PC-9 (cell line): ENCODE results near the gene MDM4. TPM values are rescaled to one million over a fixed set of nuclear protein-coding genes. Genes with fewer than 3 reads are reported as not detected.

Source experiments
- BruUV-seq: library from RNA; stranded (reverse); fragments of 400-500 nt; replicated peaks from 2 replicates; lab custom pipeline; 2021; lab: Mats Ljungman, UMichigan
- CTCF ChIA-PET: fragments of 300-600 bp; sonication (Branson Sonifier 250); formaldehyde crosslinking; loops from one replicate; lab custom pipeline; 2022; ENCODE audit warnings: antibody characterized with exemption; lab: Charles Lee
- POLR2A ChIA-PET: fragments of 300-600 bp; sonication (Branson Sonifier 250); formaldehyde crosslinking; loops from one replicate; lab custom pipeline; 2022; ENCODE audit warnings: antibody characterized with exemption; ENCODE audit not compliant: unreplicated experiment; lab: Charles Lee
- DNase-seq, 2 experiments: peaks; one replicate each; pipeline versions ENCODE4 v3.0.0 to v3.0.0-alpha.2; 2015 to 2022; ENCODE audit warnings: mixed read lengths in 1 of 2
- H2AFZ ChIP-seq: fragments of 200-600 bp; sonication (generic); 2 replicates; pipeline ENCODE4 v1.8.1; 2017; ENCODE audit warnings: antibody characterized with exemption
- H3F3A ChIP-seq: fragments of 200-600 bp; sonication (generic); 2 replicates; pipeline ENCODE4 v1.8.1; 2017; ENCODE audit warnings: antibody characterized with exemption, mild to moderate bottlenecking, low read depth; ENCODE audit not compliant: insufficient read depth
- H3K27ac ChIP-seq: fragments of 200-600 bp; sonication (generic); 2 replicates; pipeline ENCODE4 v1.6.1; 2016; ENCODE audit warnings: mixed run types
- H3K27me3 ChIP-seq: fragments of 200-600 bp; sonication (generic); 2 replicates; pipeline ENCODE4 v1.6.1; 2016; ENCODE audit warnings: low read depth, mixed run types; ENCODE audit not compliant: insufficient read depth
- H3K36me3 ChIP-seq: fragments of 200-600 bp; sonication (generic); 2 replicates; pipeline ENCODE4 v1.6.1; 2016; ENCODE audit warnings: low read depth, mixed run types
- H3K4me1 ChIP-seq: fragments of 200-600 bp; sonication (generic); replicated peaks from 2 replicates; pipeline ENCODE4 v1.6.1; 2016; ENCODE audit warnings: mixed run types; ENCODE audit not compliant: insufficient read depth
- H3K4me2 ChIP-seq: fragments of 200-600 bp; sonication (generic); 2 replicates; pipeline ENCODE4 v1.6.1; 2017; ENCODE audit warnings: mixed run types
- H3K4me3 ChIP-seq: fragments of 200-600 bp; sonication (generic); 2 replicates; pipeline ENCODE4 v1.6.1; 2016; ENCODE audit warnings: mixed run types
- H3K79me2 ChIP-seq: fragments of 200-600 bp; sonication (generic); 2 replicates; pipeline ENCODE4 v1.6.1; 2017; ENCODE audit warnings: low read depth, mixed run types
- H3K9me2 ChIP-seq: fragments of 200-600 bp; sonication (generic); 2 replicates; pipeline ENCODE4 v1.8.1; 2017; ENCODE audit warnings: mild to moderate bottlenecking; ENCODE audit not compliant: insufficient read depth
- H3K9me3 ChIP-seq: fragments of 200-600 bp; sonication (generic); 2 replicates; pipeline ENCODE4 v1.8.1; 2016; ENCODE audit warnings: low read depth; ENCODE audit not compliant: insufficient read depth
- H4K20me1 ChIP-seq: fragments of 200-600 bp; sonication (generic); 2 replicates; pipeline ENCODE4 v1.8.1; 2017; ENCODE audit not compliant: insufficient read depth
- EZH2 ChIP-seq: fragments of 200-600 bp; sonication (generic); IDR thresholded peaks from 2 replicates; pipeline ENCODE4 v1.8.0; 2017; ENCODE audit warnings: antibody characterized with exemption, low read depth
- intact Hi-C: fragments of 100-400 bp; cut with micrococcal nuclease; formaldehyde crosslinking; loops from one replicate; pipeline ENCODE4 v1.10.0; 2022; ENCODE audit not compliant: unreplicated experiment
- total RNA-seq: library from RNA; stranded (reverse); gene quantifications from 2 replicates; pipeline ENCODE4 v1.2.3, GENCODE V29; 2021
- TF ChIP-seq, protein P1 (sequence below): fragments of 200-600 bp; sonication (generic); conservative IDR thresholded peaks from 2 replicates; pipeline ENCODE4 v1.6.1; 2017; ENCODE audit warnings: mixed run types, antibody characterized with exemption, mild to moderate bottlenecking, moderate library complexity

MDM4 gene
- total RNA-seq, 1 experiment from 2014 or later: 69.2 TPM

- no peaks in the 10 kb centered on the region for H3K79me2 ChIP-seq
- intact Hi-C loops: loop anchor here (10.0 kb wide), 1 partner anchor 374 kb away; no protein-coding TSS in a partner anchor
- H3K9me2 ChIP-seq: no peaks in the 10 kb centered on the region
- no peak overlapping the region for H3K4me2 ChIP-seq
- BruUV-seq: no TSS peak
- CTCF ChIA-PET: interaction anchor here (0.6 to 1.0 kb wide), 2 partner anchors 203 to 246 kb away, joined by 3 read pairs; no protein-coding TSS in a partner anchor
- H3F3A ChIP-seq: peaks cover 12% of the 10 kb centered on the region
- POLR2A ChIA-PET: no interaction called here
- H2AFZ ChIP-seq: no peak overlapping the region
- no peak overlapping the region for H3K27ac ChIP-seq
- no peaks in the 10 kb centered on the region for H3K36me3 ChIP-seq
- peaks cover 15% of the 10 kb centered on the region for H3K4me1 ChIP-seq
- no peak for TF ChIP-seq EZH2
- TF ChIP-seq, protein P1, sequence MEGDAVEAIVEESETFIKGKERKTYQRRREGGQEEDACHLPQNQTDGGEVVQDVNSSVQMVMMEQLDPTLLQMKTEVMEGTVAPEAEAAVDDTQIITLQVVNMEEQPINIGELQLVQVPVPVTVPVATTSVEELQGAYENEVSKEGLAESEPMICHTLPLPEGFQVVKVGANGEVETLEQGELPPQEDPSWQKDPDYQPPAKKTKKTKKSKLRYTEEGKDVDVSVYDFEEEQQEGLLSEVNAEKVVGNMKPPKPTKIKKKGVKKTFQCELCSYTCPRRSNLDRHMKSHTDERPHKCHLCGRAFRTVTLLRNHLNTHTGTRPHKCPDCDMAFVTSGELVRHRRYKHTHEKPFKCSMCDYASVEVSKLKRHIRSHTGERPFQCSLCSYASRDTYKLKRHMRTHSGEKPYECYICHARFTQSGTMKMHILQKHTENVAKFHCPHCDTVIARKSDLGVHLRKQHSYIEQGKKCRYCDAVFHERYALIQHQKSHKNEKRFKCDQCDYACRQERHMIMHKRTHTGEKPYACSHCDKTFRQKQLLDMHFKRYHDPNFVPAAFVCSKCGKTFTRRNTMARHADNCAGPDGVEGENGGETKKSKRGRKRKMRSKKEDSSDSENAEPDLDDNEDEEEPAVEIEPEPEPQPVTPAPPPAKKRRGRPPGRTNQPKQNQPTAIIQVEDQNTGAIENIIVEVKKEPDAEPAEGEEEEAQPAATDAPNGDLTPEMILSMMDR: no peak
- H3K4me3 ChIP-seq: no peak overlapping the region
- DNase-seq: no peak
- no peaks in the 10 kb centered on the region for H4K20me1 ChIP-seq
- no peaks in the 10 kb centered on the region for H3K27me3 ChIP-seq
- no peaks in the 10 kb centered on the region for H3K9me3 ChIP-seq
Observed at GRCh38 chr1:204560590-204561150, 44.5 kb downstream of the MDM4 start.

- no peak for TF ChIP-seq EZH2
- TF ChIP-seq, protein P1: no peak
- Histone ChIP-seq H3K4me1 (peaks cover 23% of the 10 kb centered on the region), H3K27ac (no peak overlapping the region), H3K9me2 (no peaks in the 10 kb centered on the region), H3K79me2 (no peaks in the 10 kb centered on the region), H3K4me2 (no peak overlapping the region), H2AFZ (no peak overlapping the region), H3K4me3 (no peak overlapping the region), H3K9me3 (no peaks in the 10 kb centered on the region), H4K20me1 (no peaks in the 10 kb centered on the region), H3F3A (peaks cover 19% of the 10 kb centered on the region), H3K27me3 (no peaks in the 10 kb centered on the region), H3K36me3 (no peaks in the 10 kb centered on the region)
- ChIA-PET CTCF (no interaction called here), POLR2A (interaction anchor here (0.6 kb wide), 1 partner anchor 54 kb away, joined by 3 read pairs; no protein-coding TSS in a partner anchor)
- BruUV-seq: no TSS peak
- DNase-seq: no peak
- intact Hi-C loops: loop anchor here (10.0 kb wide), 1 partner anchor 372 kb away; no protein-coding TSS in a partner anchor
Observed at GRCh38 chr1:204562075-204562990, 46.1 kb downstream of the MDM4 start.

GRCh38 chr1:204563307-204563706, 47.1 kb downstream of the MDM4 start:
- Histone ChIP-seq H3K4me1 (peaks cover 23% of the 10 kb centered on the region), H3K9me2 (no peaks in the 10 kb centered on the region), H4K20me1 (no peaks in the 10 kb centered on the region), H3K9me3 (no peaks in the 10 kb centered on the region), H3K27ac (no peak overlapping the region), H3K27me3 (no peaks in the 10 kb centered on the region), H3K4me2 (no peak overlapping the region), H3K79me2 (no peaks in the 10 kb centered on the region), H3K4me3 (no peak overlapping the region), H3K36me3 (no peaks in the 10 kb centered on the region), H3F3A (peaks cover 19% of the 10 kb centered on the region), H2AFZ (no peak overlapping the region)
- intact Hi-C loops: loop anchor here (10.0 kb wide), 1 partner anchor 371 kb away; no protein-coding TSS in a partner anchor
- CTCF ChIA-PET: no interaction called here
- no TSS peak for BruUV-seq
- TF ChIP-seq EZH2: no peak
- TF ChIP-seq, protein P1: no peak
- no peak for DNase-seq
- POLR2A ChIA-PET: interaction anchor here (0.5 kb wide), 1 partner anchor 615 kb away, joined by 3 read pairs; no protein-coding TSS in a partner anchor
